NCI-H1048 (cell line): Measurements from ENCODE around the gene ASTN2.

Experiments used
- DNase-seq: peaks from one replicate; lab custom pipeline; 2025; lab: John Stamatoyannopoulos, UW

The ASTN2 gene

GRCh38 chr9:116520218-116520617, 894.6 kb downstream of the ASTN2 start:
- no peak for DNase-seq

- DNase-seq, result no peak
Observed at GRCh38 chr9:116516456-116516855, 898.4 kb downstream of the ASTN2 start.

GRCh38 chr9:116515541-116515940, 899.3 kb downstream of the ASTN2 start:
- no peak for DNase-seq

GRCh38 chr9:116506685-116507084, 908.2 kb downstream of the ASTN2 start:
- DNase-seq, result no peak

- DNase-seq, result no peak
Observed at GRCh38 chr9:116504893-116505480, 909.9 kb downstream of the ASTN2 start.

- DNase-seq, result no peak
Observed at GRCh38 chr9:116504081-116504480, 910.8 kb downstream of the ASTN2 start.

DNA sequence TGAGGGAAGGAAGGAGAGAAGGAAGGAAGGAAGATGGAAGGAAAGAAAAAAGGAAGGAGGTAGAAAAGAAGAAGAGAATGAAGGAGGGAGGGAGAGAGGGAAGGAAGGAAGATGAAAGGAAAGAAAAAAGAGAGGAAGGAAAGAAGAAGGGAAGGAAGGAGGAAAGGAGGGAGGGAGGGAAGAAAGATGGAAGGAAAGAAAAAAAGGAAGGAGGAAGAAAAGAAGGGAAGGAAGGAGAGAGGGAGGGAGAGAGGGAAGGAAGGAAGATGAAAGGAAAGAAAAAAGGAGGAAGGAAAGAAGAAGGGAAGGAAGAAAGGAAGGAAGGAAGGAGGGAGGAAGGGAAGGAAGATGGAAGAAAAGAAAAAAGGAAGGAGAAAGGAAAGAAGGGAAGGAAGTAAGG, 912.1 kb downstream of the ASTN2 start:
- DNase-seq, result no peak

- no peak for DNase-seq
Observed at GRCh38 chr9:116501871-116502270, 913.0 kb downstream of the ASTN2 start.

- DNase-seq, result no peak
Observed at GRCh38 chr9:116499986-116500871, 914.6 kb downstream of the ASTN2 start.

DNA sequence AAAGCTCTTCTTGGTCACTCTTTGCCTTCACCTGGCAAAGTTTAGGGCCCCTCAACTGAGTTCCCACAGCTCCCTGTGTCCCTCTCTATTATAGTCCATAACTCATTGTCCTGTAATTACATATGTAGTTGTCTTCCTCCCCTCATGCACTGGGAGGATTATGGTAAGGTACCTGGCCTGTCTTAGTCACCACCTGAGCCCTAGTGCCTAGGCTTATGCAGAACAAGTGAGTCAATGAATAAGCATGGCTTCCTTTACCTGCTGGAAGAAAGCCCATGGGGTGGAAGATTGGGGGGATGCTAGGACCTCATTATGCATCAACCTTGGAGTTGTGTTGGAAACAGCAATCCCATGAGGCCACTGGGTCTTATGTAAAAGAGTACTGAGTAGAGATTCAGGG, 915.4 kb downstream of the ASTN2 start:
- no peak for DNase-seq

DNA sequence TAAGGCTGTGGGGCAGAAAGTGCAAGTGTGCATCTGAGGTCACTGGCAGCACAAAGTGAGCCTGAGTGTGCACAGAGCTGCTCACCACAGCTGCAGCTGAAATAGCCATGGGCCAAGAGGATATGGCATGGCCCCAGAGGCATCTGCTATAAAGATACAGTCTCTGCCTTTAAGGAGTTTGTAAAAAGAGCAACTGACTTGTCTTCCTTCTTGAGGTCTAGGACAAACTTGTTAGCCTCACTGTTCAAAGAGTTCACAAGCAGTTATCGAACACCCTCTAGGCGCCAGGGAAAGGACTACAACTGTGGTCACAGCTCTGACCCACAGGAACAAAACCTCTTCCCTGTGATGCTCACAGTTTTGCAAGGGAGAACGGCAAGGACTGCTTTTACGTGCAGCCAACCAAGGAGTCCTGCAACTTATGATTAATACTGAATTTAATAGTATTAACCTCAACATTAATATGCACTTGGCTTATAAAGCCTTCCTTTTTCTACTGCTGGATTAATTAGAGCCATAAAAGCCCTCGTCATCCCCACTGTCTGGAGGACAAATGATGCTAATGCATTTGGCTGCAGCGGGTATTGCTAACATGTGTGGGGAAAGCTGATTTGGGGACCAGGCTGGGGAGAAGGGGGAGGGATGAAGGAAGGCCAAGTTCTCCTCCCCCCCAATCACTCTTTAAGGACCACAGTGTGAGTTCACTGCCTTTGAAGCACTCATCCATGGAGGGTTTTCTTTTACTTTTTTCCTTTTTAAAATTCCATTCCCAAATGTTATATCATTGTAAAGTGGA, 917.6 kb downstream of the ASTN2 start:
- DNase-seq, result no peak

- DNase-seq, result no peak
Observed at GRCh38 chr9:116496167-116496566, 918.7 kb downstream of the ASTN2 start.

DNA sequence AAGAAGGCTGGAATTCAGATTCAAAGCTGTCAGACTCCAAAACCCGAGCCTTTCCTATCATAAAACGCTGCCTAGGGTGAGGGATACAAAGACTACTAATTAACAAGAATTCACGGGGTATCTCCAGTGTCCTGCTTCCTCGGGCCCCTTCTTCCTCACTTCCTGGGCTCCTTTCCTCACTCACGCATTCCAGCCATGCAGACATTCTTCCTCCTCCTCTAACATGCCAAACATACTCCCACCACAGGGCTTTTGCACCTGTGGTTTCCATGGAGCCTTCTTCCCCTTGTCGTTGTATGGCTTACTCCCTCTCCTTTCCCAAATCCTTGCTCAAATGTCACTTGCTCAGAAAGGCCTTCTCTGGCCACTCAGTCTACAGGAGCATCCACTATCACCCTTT, 919.1 kb downstream of the ASTN2 start:
- no peak for DNase-seq

GRCh38 chr9:116494815-116495634, 919.8 kb downstream of the ASTN2 start:
- DNase-seq, result no peak

DNA sequence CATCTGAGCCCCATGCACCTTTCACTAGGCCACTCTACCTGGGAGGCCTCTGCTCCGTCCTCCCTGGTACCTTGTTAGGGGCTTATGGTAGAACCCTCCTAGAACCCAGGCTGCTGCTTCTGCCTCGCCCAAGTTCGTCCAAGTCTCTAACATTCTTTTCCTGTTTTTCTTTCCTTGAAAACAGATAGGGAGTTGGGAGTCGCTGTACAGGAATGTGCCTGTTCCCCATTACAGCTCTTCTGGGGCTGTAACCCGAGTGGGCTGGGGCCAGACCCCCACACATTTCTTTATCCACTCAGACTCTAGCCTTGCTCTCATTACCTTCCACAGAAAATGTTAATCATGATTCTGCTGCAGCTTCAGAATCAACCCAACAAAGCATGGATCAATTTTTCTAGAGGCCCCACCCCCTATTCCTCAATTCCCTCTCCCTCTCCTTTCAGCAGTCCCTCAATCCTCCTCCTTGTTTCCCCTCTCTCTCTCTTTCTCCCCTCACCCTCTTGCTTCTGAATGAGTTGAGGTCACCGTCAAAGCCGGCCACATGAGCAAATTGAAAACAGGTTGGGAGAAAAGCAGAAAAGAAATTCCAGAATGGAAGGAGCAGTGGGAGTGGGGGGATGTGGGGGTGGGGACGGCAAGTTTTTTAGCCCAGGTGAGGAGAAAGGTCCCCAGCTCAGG, 921.5 kb downstream of the ASTN2 start:
- no peak for DNase-seq

DNA sequence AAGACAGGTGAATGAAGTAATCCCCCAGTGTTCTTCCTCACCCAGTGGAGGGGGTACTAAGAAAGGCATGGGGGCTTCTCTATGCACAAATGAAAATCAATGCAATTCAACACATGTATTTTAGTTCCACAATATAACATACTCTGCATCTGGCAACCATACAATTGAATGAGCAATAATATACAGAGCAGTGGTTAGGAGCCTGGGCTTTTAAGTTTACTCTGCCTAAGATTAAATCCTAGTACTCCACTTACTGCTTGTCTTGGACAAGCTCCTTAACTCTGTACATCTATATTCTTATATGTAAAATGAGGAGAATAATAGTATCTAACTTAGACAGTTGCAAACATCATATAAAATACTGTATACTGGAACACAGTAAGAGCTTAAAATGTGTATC, 923.2 kb downstream of the ASTN2 start:
- DNase-seq, result no peak

DNA sequence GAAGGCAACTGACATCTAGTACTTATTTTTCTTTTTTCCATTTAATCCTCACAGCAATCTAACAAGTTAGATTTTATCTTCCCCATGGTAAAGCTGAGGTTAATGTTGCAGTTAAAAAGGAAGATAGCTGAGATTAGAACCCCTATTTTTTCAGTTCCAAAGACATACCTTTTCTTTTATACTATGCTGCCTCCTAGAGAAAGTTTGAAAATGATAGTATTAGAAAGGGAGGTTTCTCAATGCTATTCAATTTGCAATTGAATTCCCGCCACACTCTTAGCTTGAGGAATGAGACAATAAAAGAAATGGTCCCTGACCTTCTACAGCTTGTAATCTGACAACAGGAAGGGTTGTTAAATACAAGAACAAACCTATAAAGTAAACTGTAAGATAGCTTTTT, 923.6 kb downstream of the ASTN2 start:
- no peak for DNase-seq

- DNase-seq, result no peak
Observed at GRCh38 chr9:116490321-116490720, 924.5 kb downstream of the ASTN2 start.

DNA sequence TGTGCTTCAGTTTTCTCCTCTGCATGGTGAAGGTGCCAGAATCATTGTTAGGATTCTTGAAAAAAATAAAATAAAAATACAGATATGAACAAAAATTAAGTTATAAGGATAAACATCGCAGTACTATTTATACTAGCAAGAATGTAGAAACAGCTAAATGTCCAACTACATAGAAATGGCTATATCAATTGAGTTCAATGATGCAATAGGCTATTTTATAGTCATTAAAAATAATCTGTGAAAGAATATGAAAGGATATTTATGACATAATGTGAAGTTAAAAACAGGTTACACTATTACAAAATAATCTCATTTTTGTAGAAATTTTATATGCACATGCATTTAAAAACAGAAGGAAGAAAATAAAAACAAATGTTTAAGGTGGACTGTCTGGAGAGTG, 926.5 kb downstream of the ASTN2 start:
- no peak for DNase-seq

- no peak for DNase-seq
Observed at GRCh38 chr9:116484492-116485061, 930.3 kb downstream of the ASTN2 start.
